Mesenchymal stem cell (in vitro differentiated cells and primary cell): ENCODE measurements around the gene MAPKAPK2.

Experiments used
- DNase-seq: peaks from one replicate; pipeline ENCODE4 v3.0.0-alpha.2; 2013
- H2AFZ ChIP-seq: one replicate; pipeline ENCODE4 v1.6.1; 2013; ENCODE audit warnings: low read depth, mild to moderate bottlenecking, control low read depth, inconsistent platforms, low read length, moderate library complexity
- H2AK5ac ChIP-seq: 2 replicates; pipeline ENCODE4 v1.6.1; 2013; ENCODE audit warnings: low read length, moderate library complexity, mild to moderate bottlenecking, inconsistent platforms; ENCODE audit not compliant: severe bottlenecking
- H2BK120ac ChIP-seq: one replicate; pipeline ENCODE4 v1.6.1; 2013; ENCODE audit warnings: low read depth, mild to moderate bottlenecking, inconsistent platforms, low read length, moderate library complexity
- H2BK12ac ChIP-seq, 2 experiments: one replicate each; pipeline ENCODE4 v1.6.1; 2013; ENCODE audit warnings: inconsistent platforms in 2 of 2, low read length in 2 of 2, mild to moderate bottlenecking in 2 of 2, moderate library complexity in 2 of 2, control low read depth in 1 of 2
- H2BK15ac ChIP-seq: one replicate; pipeline ENCODE4 v1.6.1; 2013; ENCODE audit warnings: mild to moderate bottlenecking, low read depth, inconsistent platforms; ENCODE audit not compliant: poor library complexity, severe bottlenecking
- H2BK5ac ChIP-seq: 2 replicates; pipeline ENCODE4 v1.6.1; 2013; ENCODE audit warnings: low read depth, mild to moderate bottlenecking, low read length, control low read depth, inconsistent platforms; ENCODE audit not compliant: poor library complexity, severe bottlenecking
- H3K14ac ChIP-seq, 2 experiments: one replicate each; pipeline ENCODE4 v1.6.1; 2013; ENCODE audit warnings: inconsistent platforms in 2 of 2, low read length in 2 of 2, control low read depth in 1 of 2, mild to moderate bottlenecking in 1 of 2, moderate library complexity in 1 of 2
- H3K18ac ChIP-seq, 2 experiments: one replicate each; pipeline ENCODE4 v1.6.1; 2013; ENCODE audit warnings: inconsistent platforms in 2 of 2, low read length in 2 of 2, control low read depth in 1 of 2, low read depth in 1 of 2, mild to moderate bottlenecking in 1 of 2
- H3K23ac ChIP-seq, 2 experiments: one replicate each; pipeline ENCODE4 v1.6.1; 2013; ENCODE audit warnings: inconsistent platforms in 2 of 2, low read length in 2 of 2, mild to moderate bottlenecking in 2 of 2, moderate library complexity in 2 of 2, control low read depth in 1 of 2
- H3K27ac ChIP-seq: 2 replicates; pipeline ENCODE4 v1.5.1; 2013; ENCODE audit warnings: mild to moderate bottlenecking, moderate library complexity, low read length, control low read depth, inconsistent platforms; ENCODE audit not compliant: poor library complexity, severe bottlenecking
- H3K27me3 ChIP-seq, 2 experiments: 2 replicates each; pipeline versions ENCODE4 v1.6.1 to v1.7.0; 2013; ENCODE audit warnings: low read length in 2 of 2, mild to moderate bottlenecking in 2 of 2, moderate library complexity in 2 of 2, control low read depth in 1 of 2, inconsistent platforms in 1 of 2; ENCODE audit not compliant: control insufficient read depth in 1 of 2, insufficient read depth in 1 of 2
- H3K36me3 ChIP-seq, 2 experiments: 2 replicates each; pipeline versions ENCODE4 v1.6.1 to v1.7.0; 2013; ENCODE audit warnings: low read length in 2 of 2, control low read depth in 1 of 2, inconsistent platforms in 1 of 2, low read depth in 1 of 2, mild to moderate bottlenecking in 1 of 2; ENCODE audit not compliant: insufficient read depth in 2 of 2, control insufficient read depth in 1 of 2
- H3K4ac ChIP-seq, 2 experiments: one replicate each; pipeline ENCODE4 v1.6.1; 2013; ENCODE audit warnings: inconsistent platforms in 2 of 2, low read length in 2 of 2, mild to moderate bottlenecking in 2 of 2, moderate library complexity in 2 of 2, control low read depth in 1 of 2, low read depth in 1 of 2
- H3K4me1 ChIP-seq: 2 replicates; pipeline ENCODE4 v1.6.1; 2013; ENCODE audit warnings: low read depth, low read length, control low read depth; ENCODE audit not compliant: control insufficient read depth, insufficient read depth
- H3K4me2 ChIP-seq: 2 replicates; pipeline ENCODE4 v1.6.1; 2013; ENCODE audit warnings: low read length, mild to moderate bottlenecking, inconsistent platforms; ENCODE audit not compliant: poor library complexity, severe bottlenecking
- H3K4me3 ChIP-seq, 2 experiments: 2 replicates each; pipeline versions ENCODE4 v1.5.1 to v1.7.0; 2013; ENCODE audit warnings: low read length in 2 of 2, mild to moderate bottlenecking in 2 of 2, control low read depth in 1 of 2, low read depth in 1 of 2; ENCODE audit not compliant: insufficient read depth in 1 of 2
- H3K79me1 ChIP-seq: replicated peaks from 2 replicates; pipeline ENCODE4 v1.6.1; 2013; ENCODE audit warnings: mild to moderate bottlenecking, control low read depth, low read length, inconsistent platforms; ENCODE audit not compliant: poor library complexity, severe bottlenecking
- H3K9ac ChIP-seq: 2 replicates; pipeline ENCODE4 v1.7.0; 2013; ENCODE audit warnings: mild to moderate bottlenecking, low read length, moderate library complexity
- H3K9me3 ChIP-seq: 2 replicates; pipeline ENCODE4 v1.7.0; 2013; ENCODE audit warnings: mild to moderate bottlenecking, low read length; ENCODE audit not compliant: control insufficient read depth
- H4K8ac ChIP-seq: one replicate; pipeline ENCODE4 v1.6.1; 2013; ENCODE audit warnings: inconsistent platforms, mild to moderate bottlenecking, low read length, moderate library complexity
- H4K91ac ChIP-seq: one replicate; pipeline ENCODE4 v1.6.1; 2013; ENCODE audit warnings: mild to moderate bottlenecking, low read length, inconsistent platforms
- WGBS: methylation state at CpG from one replicate; pipeline ENCODE4 v1.1.7; 2013; ENCODE audit warnings: mixed read lengths; 5-methylcytosine and 5-hydroxymethylcytosine counted together

MAPKAPK2 gene

GRCh38 chr1:206651958-206652890, 32.5 kb upstream of the MAPKAPK2 start:
- Histone ChIP-seq H2AK5ac (no peak overlapping the region), H3K4ac (no peak overlapping the region), H2BK15ac (no peak overlapping the region), H3K23ac (no peak overlapping the region), H3K79me1 (peaks cover 2% of the 10 kb centered on the region), H3K18ac (no peak overlapping the region), H3K4me3 (no peak overlapping the region), H3K27ac (no peak overlapping the region), H3K27me3 (peaks cover 0 to 2% of the 10 kb centered on the region in 2 experiments), H3K9ac (no peak overlapping the region), H4K91ac (no peak overlapping the region), H3K14ac (no peak overlapping the region), H2BK5ac (no peak overlapping the region), H2BK120ac (no peak overlapping the region), H2BK12ac (no peak overlapping the region), H4K8ac (no peak overlapping the region), H3K4me1 (peaks cover 2% of the 10 kb centered on the region), H3K4me2 (no peak overlapping the region), H2AFZ (no peak overlapping the region), H3K9me3 (no peaks in the 10 kb centered on the region), H3K36me3 (peaks cover 16 to 77% of the 10 kb centered on the region in 2 experiments)
- no peak for DNase-seq
- WGBS = 92% methylated on average over 5 of the region's 5 CpGs

- H3K4ac ChIP-seq = no peak overlapping the region
- H3K79me1 ChIP-seq = peaks cover 2% of the 10 kb centered on the region
- no peak for DNase-seq
- peaks cover 0 to 12% of the 10 kb centered on the region in 2 experiments for H3K27me3 ChIP-seq
- H2BK12ac ChIP-seq = no peak overlapping the region
- H3K9me3 ChIP-seq = no peaks in the 10 kb centered on the region
- H3K36me3 ChIP-seq = peaks cover 6 to 61% of the 10 kb centered on the region in 2 experiments
- no peak overlapping the region for H2BK5ac ChIP-seq
- H3K18ac ChIP-seq = no peak overlapping the region
- H3K9ac ChIP-seq = no peak overlapping the region
- no peak overlapping the region for H4K91ac ChIP-seq
- no peak overlapping the region for H3K23ac ChIP-seq
- H2AFZ ChIP-seq = no peak overlapping the region
- H3K4me1 ChIP-seq = peaks cover 3% of the 10 kb centered on the region
- H3K14ac ChIP-seq = no peak overlapping the region
- no peak overlapping the region for H3K27ac ChIP-seq
- H2BK15ac ChIP-seq = no peak overlapping the region
- WGBS = 100% methylated on average over 6 of the region's 7 CpGs
- H3K4me2 ChIP-seq = no peak overlapping the region
- no peak overlapping the region for H2BK120ac ChIP-seq
- H3K4me3 ChIP-seq = no peak overlapping the region
- no peak overlapping the region for H4K8ac ChIP-seq
- no peak overlapping the region for H2AK5ac ChIP-seq
Observed at GRCh38 chr1:206653715-206654459, 30.8 kb upstream of the MAPKAPK2 start.

DNA sequence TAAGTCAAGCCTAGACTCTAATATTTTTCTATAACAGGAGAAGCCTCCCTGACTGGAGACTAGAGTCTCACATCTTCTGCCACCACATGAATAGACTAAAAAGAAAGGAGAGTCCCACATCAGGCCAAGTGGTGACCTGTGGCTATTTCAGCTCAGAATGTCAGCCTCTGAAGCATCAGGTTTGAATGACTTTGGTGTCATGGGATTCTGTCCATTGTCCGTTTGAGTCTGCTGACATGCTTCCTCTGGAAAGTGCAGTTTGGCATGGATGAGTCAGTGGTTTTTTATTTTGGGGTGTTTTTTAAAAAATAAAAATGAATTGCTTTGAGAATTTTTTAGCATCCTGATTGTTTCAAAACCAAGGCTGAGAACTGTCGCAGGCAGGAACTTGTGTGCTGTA, 29.9 kb upstream of the MAPKAPK2 start:
- no peak overlapping the region for H3K4me2 ChIP-seq
- H3K4ac ChIP-seq = no peak overlapping the region
- H3K4me3 ChIP-seq = no peak overlapping the region
- no peak overlapping the region for H3K23ac ChIP-seq
- H3K14ac ChIP-seq = no peak overlapping the region
- no peak for DNase-seq
- H2BK5ac ChIP-seq = no peak overlapping the region
- peaks cover 1% of the 10 kb centered on the region for H3K4me1 ChIP-seq
- peaks cover 3 to 51% of the 10 kb centered on the region in 2 experiments for H3K36me3 ChIP-seq
- no peak overlapping the region for H3K18ac ChIP-seq
- no peak overlapping the region for H4K8ac ChIP-seq
- no peak overlapping the region for H4K91ac ChIP-seq
- no peak overlapping the region for H2AFZ ChIP-seq
- H2BK12ac ChIP-seq = no peak overlapping the region
- no peaks in the 10 kb centered on the region for H3K9me3 ChIP-seq
- no peak overlapping the region for H2AK5ac ChIP-seq
- no peak overlapping the region for H3K9ac ChIP-seq
- WGBS = 87% methylated on average over 2 of the region's 2 CpGs
- no peaks in the 10 kb centered on the region for H3K79me1 ChIP-seq
- peaks cover 2 to 17% of the 10 kb centered on the region in 2 experiments for H3K27me3 ChIP-seq
- no peak overlapping the region for H2BK15ac ChIP-seq
- no peak overlapping the region for H3K27ac ChIP-seq
- no peak overlapping the region for H2BK120ac ChIP-seq

DNA sequence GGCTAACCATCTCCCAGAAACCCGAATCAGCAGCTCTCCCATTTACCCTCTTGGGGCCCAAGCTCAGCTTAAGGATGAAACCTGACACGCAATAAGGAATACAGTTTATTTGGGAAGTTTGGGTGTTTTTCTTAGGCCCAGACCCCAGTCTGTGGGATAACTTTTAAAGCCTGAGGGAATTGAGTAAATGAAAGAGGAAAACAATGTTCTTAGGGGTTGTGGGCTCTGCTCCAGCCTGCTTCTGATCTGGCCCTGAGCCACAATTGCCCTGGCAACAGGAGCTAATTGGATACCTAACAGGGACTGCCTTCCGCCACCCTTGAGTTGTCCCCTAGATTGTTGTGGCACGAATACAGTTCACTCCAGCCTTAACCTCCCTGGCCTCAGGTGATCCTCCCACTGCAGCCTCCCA, 29.2 kb upstream of the MAPKAPK2 start:
- Histone ChIP-seq H3K18ac (no peak overlapping the region), H2AFZ (no peak overlapping the region), H3K9ac (no peak overlapping the region), H4K8ac (no peak overlapping the region), H2BK120ac (no peak overlapping the region), H4K91ac (no peak overlapping the region), H3K23ac (no peak overlapping the region), H3K4me3 (no peak overlapping the region), H3K4me2 (peak overlapping the region; percentile 11), H3K9me3 (no peaks in the 10 kb centered on the region), H2AK5ac (no peak overlapping the region), H3K4ac (no peak overlapping the region), H2BK12ac (no peak overlapping the region), H3K14ac (no peak overlapping the region), H2BK5ac (no peak overlapping the region), H3K27ac (no peak overlapping the region), H3K79me1 (no peaks in the 10 kb centered on the region), H2BK15ac (no peak overlapping the region), H3K4me1 (peaks cover 1% of the 10 kb centered on the region), H3K27me3 (peaks cover 2 to 17% of the 10 kb centered on the region in 2 experiments), H3K36me3 (peaks cover 3 to 46% of the 10 kb centered on the region in 2 experiments)
- 88% methylated on average over 4 of the region's 4 CpGs for WGBS
- DNase-seq = no peak
